CD1c-positive myeloid dendritic cell (primary cell): ENCODE measurements around the gene LCE1F.

ENCODE experiments used
- DNase-seq: peaks from one replicate; pipeline ENCODE4 v3.0.0-alpha.2; 2016; ENCODE audit errors: extremely low spot score

The LCE1F gene

GRCh38 chr1:152776361-152776760 lies 1.4 kb downstream of the LCE1F start:
- no peak for DNase-seq

- no peak for DNase-seq
Observed at GRCh38 chr1:152777510-152778137, 2.7 kb downstream of the LCE1F start.

GRCh38 chr1:152783095-152783494 lies 8.2 kb downstream of the LCE1F start:
- DNase-seq: no peak

GRCh38 chr1:152786077-152786476 lies 11.1 kb downstream of the LCE1F start, which contains the start of gene LCE1E:
TSS of gene LCE1E (plus strand) at chr1:152786257. CDS start at chr1:152787300, 1,043 bp downstream.
- DNase-seq: no peak

GRCh38 chr1:152795686-152796085 lies 20.7 kb downstream of the LCE1F start:
- DNase-seq: no peak

- DNase-seq: no peak
Observed at GRCh38 chr1:152796421-152796820, 21.5 kb downstream of the LCE1F start, which contains the start of gene LCE1D. TSS of gene LCE1D (plus strand) at chr1:152796721. CDS start at chr1:152797795, 1,074 bp downstream.

GRCh38 chr1:152801333-152801732 lies 26.4 kb downstream of the LCE1F start:
- DNase-seq: no peak

GRCh38 chr1:152806576-152806975 lies 31.6 kb downstream of the LCE1F start, which contains the start of gene LCE1C:
TSS of gene LCE1C (minus strand) at chr1:152806651. CDS start at chr1:152805478, 1,173 bp downstream.
- DNase-seq: no peak

GRCh38 chr1:152811050-152811449 lies 36.1 kb downstream of the LCE1F start:
- no peak for DNase-seq

GRCh38 chr1:152811671-152812070 lies 36.7 kb downstream of the LCE1F start, which contains the start of gene LCE1B:
TSS of gene LCE1B (plus strand) at chr1:152811971. CDS start at chr1:152812447, 476 bp downstream.
- no peak for DNase-seq

- no peak for DNase-seq
Observed at GRCh38 chr1:152817309-152817708, 42.4 kb downstream of the LCE1F start.

- no peak for DNase-seq
Observed at GRCh38 chr1:152823294-152823693, 48.4 kb downstream of the LCE1F start.

- DNase-seq: no peak
Observed at GRCh38 chr1:152824964-152825363, 50.0 kb downstream of the LCE1F start.
